ENCODE results near the gene PRR33. TPM values are rescaled to one million over a fixed set of nuclear protein-coding genes. Genes with fewer than 3 reads are reported as not detected.

Gene PRR33
- total and polyA plus RNA-seq, 9 of the 15 experiments (the other 6 are each of a cell fraction or from before 2014, with no cell fraction given) = not detected

DNA sequence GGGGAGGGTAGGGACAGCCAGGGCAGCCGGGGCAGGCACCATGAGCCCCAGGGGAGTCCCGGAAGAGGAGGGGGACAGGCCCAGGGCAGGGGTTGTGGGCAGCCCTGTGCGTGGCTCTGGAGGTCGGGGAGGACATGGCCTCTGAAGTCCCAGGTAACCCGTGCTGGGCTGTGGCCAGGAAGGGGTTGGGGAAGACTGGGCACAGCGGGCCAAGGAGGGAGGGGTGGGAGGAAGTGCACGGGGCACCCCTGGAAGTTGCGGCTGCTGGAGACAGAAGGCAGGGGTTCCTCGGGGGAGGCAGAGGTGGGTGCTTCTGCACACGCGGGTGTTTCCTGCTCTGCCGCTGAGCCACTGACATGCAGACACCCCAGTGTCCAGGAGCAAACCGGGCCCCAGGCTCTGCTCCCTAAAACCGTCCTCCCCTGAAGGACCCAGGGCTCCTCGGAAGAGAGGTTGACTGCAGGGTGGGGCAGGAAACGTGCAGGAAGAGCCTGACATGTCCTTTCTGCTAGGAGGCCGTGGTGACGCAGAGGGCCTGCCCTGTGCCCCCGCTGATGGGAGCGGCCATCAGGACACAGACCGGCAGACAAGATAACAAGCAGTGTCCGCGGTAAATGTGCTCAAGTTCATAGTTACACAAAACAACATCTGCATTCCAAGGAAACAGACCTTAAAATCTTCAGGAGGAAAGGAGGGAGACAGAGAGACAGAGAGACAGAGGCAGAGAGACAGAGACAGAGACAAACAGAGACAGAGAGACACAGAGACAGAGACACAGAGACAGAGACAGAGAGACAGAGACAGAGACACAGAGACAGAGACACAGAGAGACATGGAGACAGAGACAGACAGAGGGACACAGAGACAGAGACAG is 47.2 kb downstream of the PRR33 start (continued):
- no peak for TF ChIP-seq ZNF174 (CRISPR knock-in tag; IDR thresholded peaks at IDR 0.05)
- no peak for TF ChIP-seq SMAD3 (CRISPR knock-in tag; conservative IDR thresholded peaks at IDR 0.05)
- peak; percentile 81 for TF ChIP-seq NCOR1 (IDR thresholded peaks at IDR 0.05)
- 0 out of 2 replicates have a peak, but pooled peaks have one; percentile 13 for TF ChIP-seq NR4A1 (CRISPR knock-in tag; IDR thresholded peaks at IDR 0.05)
- TF ChIP-seq NR4A1 (tag; IDR thresholded peaks at IDR 0.05) = no peak
- no peak for TF ChIP-seq NRF1 (conservative IDR thresholded peaks at IDR 0.05 in 1 of 2, IDR thresholded peaks at IDR 0.05 in 1 of 2)
- no peak for TF ChIP-seq CBX1 (IDR thresholded peaks at IDR 0.05; ENCODE audit: low read depth)
- no peak for TF ChIP-seq HNRNPUL1 (IDR thresholded peaks at IDR 0.05; ENCODE audit: low read length)
- no peak for TF ChIP-seq ZFP30 (CRISPR knock-in tag; IDR thresholded peaks at IDR 0.05; ENCODE audit: borderline replicate concordance)
- TF ChIP-seq RFX5 (IDR thresholded peaks at IDR 0.05; ENCODE audit: low read depth, low read length) = no peak
- TF ChIP-seq, protein P1, sequence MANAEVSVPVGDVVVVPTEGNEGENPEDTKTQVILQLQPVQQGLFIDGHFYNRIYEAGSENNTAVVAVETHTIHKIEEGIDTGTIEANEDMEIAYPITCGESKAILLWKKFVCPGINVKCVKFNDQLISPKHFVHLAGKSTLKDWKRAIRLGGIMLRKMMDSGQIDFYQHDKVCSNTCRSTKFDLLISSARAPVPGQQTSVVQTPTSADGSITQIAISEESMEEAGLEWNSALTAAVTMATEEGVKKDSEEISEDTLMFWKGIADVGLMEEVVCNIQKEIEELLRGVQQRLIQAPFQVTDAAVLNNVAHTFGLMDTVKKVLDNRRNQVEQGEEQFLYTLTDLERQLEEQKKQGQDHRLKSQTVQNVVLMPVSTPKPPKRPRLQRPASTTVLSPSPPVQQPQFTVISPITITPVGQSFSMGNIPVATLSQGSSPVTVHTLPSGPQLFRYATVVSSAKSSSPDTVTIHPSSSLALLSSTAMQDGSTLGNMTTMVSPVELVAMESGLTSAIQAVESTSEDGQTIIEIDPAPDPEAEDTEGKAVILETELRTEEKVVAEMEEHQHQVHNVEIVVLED (CRISPR knock-in tag; IDR thresholded peaks at IDR 0.05) = no peak
- no peak for TF ChIP-seq IRF9 (tag; IDR thresholded peaks at IDR 0.05)
- TF ChIP-seq RB1 (IDR thresholded peaks at IDR 0.05; ENCODE audit: low read depth) = no peak
- no peak for TF ChIP-seq FOXA1 (IDR thresholded peaks at IDR 0.05; ENCODE audit: borderline replicate concordance)
- TF ChIP-seq NFE2L1 (tag; IDR thresholded peaks at IDR 0.05; ENCODE audit: borderline replicate concordance, low read depth) = no peak
- TF ChIP-seq ZNF431 (CRISPR knock-in tag; IDR thresholded peaks at IDR 0.05) = no peak
- no peak for TF ChIP-seq SNIP1 (IDR thresholded peaks at IDR 0.05; ENCODE audit: low read depth)
- TF ChIP-seq ZNF77 (CRISPR knock-in tag; IDR thresholded peaks at IDR 0.05) = no peak
- no peak for TF ChIP-seq ZFX (CRISPR knock-in tag; IDR thresholded peaks at IDR 0.05)
- no peak for TF ChIP-seq TSC22D4 (tag; IDR thresholded peaks at IDR 0.05)
- TF ChIP-seq ZBTB17 (CRISPR knock-in tag; IDR thresholded peaks at IDR 0.05) = peak; percentile 65; the same call in 1 of the 2 replicates
- no peak for TF ChIP-seq HDAC3 (IDR thresholded peaks at IDR 0.05; ENCODE audit: borderline replicate concordance, partially characterized antibody)
- TF ChIP-seq CREB3L1 (IDR thresholded peaks at IDR 0.05; ENCODE audit: borderline replicate concordance, low read depth) = no peak
- peak; percentile 95 for TF ChIP-seq BCOR (IDR thresholded peaks at IDR 0.05)
- no peak for TF ChIP-seq ZNF24 (IDR thresholded peaks at IDR 0.05)
- no peak for TF ChIP-seq GTF2F1 (IDR thresholded peaks at IDR 0.05; ENCODE audit: low read depth, low read length)
- TF ChIP-seq ZNF436 (CRISPR knock-in tag; IDR thresholded peaks at IDR 0.05) = no peak
- TF ChIP-seq FOSL1 (tag; conservative IDR thresholded peaks at IDR 0.05) = peak; percentile 50

Measured in K562 (cell line).